Fibroblast of the aortic adventitia (primary cell): Measurements from ENCODE around the gene MALRD1. TPM values are rescaled to one million over a fixed set of nuclear protein-coding genes. Genes with fewer than 3 reads are reported as not detected.

ENCODE experiments used
- DNase-seq: peaks from one replicate; pipeline ENCODE4 v3.0.0-alpha.2; 2010; ENCODE audit warnings: low read depth
- H3K4me3 ChIP-seq: 2 replicates; pipeline ENCODE4 v1.5.1; 2011; ENCODE audit warnings: low read depth, mild to moderate bottlenecking, control low read depth, low read length, moderate library complexity
- total RNA-seq: library from RNA; depleted of rRNA; stranded (reverse); fragments of >200 nt; gene quantifications from 2 replicates; pipeline ENCODE4 v1.2.3, GENCODE V29; 2012; ENCODE audit warnings: low replicate concordance
- TF ChIP-seq, protein P1 (sequence below): IDR thresholded peaks from 2 replicates; pipeline ENCODE4 v1.5.1; 2011; ENCODE audit warnings: mild to moderate bottlenecking, low read length, control low read depth, inconsistent platforms; ENCODE audit not compliant: insufficient read depth

Gene MALRD1
- total RNA-seq, 1 donor = 0.36 TPM

DNA sequence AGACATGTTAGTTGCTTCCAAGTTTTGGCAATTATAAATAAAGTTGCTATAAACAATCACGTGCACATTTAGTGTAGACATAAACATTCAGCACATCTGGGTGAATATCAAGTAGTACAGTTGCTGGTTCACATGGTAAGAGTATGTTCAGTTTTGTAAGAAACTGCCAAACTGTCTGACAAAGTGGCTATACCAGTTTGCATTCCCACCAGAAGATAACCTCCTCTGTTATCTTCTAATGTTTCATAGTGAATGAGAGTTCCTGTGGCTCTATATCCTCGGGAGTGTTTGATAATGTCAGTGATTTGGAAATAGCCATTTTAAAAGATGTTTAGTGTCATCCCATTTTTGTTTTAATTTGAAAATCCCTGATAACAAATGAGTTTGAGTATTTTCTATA, 508.1 kb downstream of the MALRD1 start:
- TF ChIP-seq, protein P1, sequence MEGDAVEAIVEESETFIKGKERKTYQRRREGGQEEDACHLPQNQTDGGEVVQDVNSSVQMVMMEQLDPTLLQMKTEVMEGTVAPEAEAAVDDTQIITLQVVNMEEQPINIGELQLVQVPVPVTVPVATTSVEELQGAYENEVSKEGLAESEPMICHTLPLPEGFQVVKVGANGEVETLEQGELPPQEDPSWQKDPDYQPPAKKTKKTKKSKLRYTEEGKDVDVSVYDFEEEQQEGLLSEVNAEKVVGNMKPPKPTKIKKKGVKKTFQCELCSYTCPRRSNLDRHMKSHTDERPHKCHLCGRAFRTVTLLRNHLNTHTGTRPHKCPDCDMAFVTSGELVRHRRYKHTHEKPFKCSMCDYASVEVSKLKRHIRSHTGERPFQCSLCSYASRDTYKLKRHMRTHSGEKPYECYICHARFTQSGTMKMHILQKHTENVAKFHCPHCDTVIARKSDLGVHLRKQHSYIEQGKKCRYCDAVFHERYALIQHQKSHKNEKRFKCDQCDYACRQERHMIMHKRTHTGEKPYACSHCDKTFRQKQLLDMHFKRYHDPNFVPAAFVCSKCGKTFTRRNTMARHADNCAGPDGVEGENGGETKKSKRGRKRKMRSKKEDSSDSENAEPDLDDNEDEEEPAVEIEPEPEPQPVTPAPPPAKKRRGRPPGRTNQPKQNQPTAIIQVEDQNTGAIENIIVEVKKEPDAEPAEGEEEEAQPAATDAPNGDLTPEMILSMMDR = no peak
- no peak overlapping the region for H3K4me3 ChIP-seq
- DNase-seq = no peak

DNA sequence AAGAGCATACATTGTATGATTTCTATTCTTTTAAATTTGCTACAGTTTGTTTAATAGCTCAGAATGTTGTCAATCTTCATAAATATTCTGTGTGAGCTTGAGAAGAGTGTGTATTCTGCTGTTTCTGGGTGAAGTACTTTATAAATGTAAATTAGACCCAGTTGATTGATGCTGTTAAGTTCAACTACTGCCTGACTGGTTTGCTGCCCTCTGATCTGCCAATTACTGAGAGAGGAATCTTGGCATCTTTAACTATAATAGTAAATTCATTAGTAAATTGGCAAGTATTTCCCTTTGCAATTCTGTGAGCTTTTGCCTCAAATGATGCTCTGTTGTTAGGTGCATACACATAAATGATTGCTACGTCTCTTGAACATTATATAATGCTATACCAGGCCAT, 512.6 kb downstream of the MALRD1 start:
- no peak overlapping the region for H3K4me3 ChIP-seq
- no peak for DNase-seq
- TF ChIP-seq, protein P1 = no peak

DNA sequence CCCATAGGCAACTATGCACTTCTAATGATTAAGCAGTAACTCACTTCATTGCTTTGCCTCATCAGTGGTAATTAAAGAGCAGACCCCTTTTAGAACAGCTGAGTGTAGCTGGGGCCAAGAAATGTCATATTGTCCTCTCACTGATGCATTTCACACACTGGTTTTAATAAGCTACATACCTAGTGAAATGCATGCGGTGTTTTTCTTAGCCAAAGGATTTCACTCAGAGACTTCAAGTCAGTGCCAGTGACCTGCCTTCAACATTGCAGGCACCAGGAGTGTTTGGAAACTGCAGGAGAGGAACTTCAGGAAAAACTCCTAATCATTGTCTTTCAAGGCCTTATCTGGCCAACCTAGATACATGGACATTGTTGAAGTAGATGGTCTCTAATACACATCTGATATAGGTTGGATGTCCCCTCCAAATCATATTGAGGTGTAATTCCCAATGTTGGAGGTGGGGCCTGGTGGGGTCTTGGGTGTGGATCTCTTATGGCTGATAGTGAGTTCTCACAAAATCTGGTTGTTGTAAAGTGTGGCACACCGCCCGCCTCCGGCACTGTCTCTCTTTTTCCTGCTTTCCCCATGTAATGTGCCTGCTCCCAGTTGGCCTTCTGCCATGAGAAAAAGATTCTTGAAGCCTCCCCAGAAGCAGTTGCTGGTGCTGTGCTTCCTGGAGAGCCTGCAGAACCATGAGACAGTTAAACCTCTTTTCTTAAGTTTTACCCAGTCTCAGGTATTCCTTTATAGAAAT, 515.0 kb downstream of the MALRD1 start:
- TF ChIP-seq, protein P1 = no peak
- DNase-seq = no peak
- H3K4me3 ChIP-seq = no peak overlapping the region

DNA sequence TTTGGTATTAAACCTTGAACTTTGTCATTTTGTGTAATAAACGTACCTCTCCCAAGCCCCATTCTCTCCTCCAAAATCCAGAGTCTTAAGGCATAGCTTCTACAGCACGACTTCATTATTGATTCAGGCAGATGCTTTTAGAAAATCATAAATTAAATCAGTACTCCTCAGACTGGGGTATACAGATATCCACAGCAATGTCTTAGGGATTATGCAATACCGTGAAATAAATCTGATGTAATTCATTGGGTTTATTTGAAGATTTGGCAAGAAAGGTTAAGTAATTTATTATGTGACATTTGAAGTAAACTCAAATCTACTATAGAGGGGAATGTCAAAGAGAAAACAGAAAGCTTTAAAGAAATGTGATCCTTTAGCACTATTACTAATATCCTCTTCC, 521.5 kb downstream of the MALRD1 start:
- peak; percentile 19 for DNase-seq
- no peak overlapping the region for H3K4me3 ChIP-seq
- TF ChIP-seq, protein P1 = no peak

DNA sequence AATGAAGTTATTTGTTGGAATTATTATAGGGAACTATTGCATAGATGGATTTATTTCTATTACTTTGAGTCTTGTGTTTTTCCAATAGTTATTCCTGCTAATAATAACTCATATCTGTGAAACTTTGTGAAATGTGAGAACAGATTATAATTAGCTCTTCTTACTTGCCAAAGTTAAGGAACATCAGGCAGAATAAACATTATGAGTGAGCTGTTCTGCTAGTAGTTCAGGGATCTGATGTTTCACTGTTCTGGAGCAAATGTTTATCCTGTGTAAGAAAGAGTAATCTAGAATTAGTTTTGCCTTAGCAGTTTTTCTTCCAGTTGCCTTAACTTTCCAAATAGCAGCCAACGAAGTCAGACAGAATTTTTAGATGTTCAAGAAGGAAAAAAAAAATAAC, 522.4 kb downstream of the MALRD1 start:
- TF ChIP-seq, protein P1 = no peak
- no peak overlapping the region for H3K4me3 ChIP-seq
- no peak for DNase-seq

DNA sequence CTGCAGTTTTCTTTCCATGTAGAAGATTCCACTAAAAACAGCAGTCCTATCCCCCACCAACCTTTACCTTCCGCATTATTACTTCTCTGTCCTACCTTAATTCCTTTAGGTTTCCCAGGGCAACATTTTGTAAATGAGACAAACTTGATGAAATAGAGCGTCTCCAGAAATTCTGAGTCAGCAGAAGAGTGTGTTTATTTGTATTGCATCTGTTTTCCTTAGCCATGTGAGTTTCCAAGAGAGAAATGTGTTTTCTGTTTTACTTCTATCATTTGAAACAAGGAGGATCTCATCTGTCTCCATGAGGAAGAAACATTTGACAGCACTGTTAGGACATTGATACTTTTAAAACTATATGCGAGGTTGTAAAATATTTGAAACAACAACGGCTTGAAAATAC, 523.5 kb downstream of the MALRD1 start:
- TF ChIP-seq, protein P1 = no peak
- H3K4me3 ChIP-seq = no peak overlapping the region
- DNase-seq = no peak

DNA sequence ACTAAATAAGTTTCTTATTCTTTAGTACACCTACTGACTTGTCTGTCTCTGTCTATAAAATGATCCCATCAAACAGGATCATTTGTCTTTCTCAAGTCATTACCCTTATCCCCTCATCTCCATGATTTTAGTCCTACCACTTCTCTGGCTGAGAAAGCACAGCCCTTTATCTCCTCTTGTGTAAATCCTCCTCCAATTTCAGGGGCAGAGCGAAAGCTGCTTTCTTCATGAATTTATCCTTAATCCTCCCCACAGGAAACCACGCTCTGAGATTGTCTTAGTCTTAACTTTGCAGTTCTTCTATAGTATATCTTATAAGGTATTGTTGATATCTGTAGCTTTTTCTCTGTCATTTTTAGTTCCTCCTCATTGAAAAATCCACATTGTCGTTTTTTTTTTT, 528.0 kb downstream of the MALRD1 start:
- DNase-seq = no peak
- TF ChIP-seq, protein P1 = no peak
- H3K4me3 ChIP-seq = no peak overlapping the region
